ENCODE results near the gene ZNF276. TPM values are rescaled to one million over a fixed set of nuclear protein-coding genes. Genes with fewer than 3 reads are reported as not detected.

ZNF276 gene
- total and polyA plus RNA-seq, 2 of the 8 experiments (the other 6 are each of a cell fraction or from before 2014, with no cell fraction given) = 6.4 to 9.3 TPM

- no peak for TF ChIP-seq USF2 (IDR thresholded peaks at IDR 0.05; ENCODE audit: low read length)
- no peak for TF ChIP-seq ZNF274 (IDR thresholded peaks at IDR 0.05; ENCODE audit: borderline replicate concordance, extremely low read depth, low read length)
- TF ChIP-seq MAX (IDR thresholded peaks at IDR 0.05) = no peak
- TF ChIP-seq ASH2L (IDR thresholded peaks at IDR 0.05; ENCODE audit: low read length) = no peak
- no peak for TF ChIP-seq YY1 (IDR thresholded peaks at IDR 0.05; ENCODE audit: low read depth, low read length)
- TF ChIP-seq CTCF (IDR thresholded peaks at IDR 0.05; ENCODE audit: control extremely low read depth in 1 of 3, insufficient read depth in 1 of 3, low read depth in 1 of 3, low read length in 3 of 3) = no peak
- no peak for TF ChIP-seq SRF (IDR thresholded peaks at IDR 0.05; ENCODE audit: low read depth, low read length)
- TF ChIP-seq TEAD4 (IDR thresholded peaks at IDR 0.05; ENCODE audit: low read depth, low read length) = no peak
- no peak for TF ChIP-seq JUND (IDR thresholded peaks at IDR 0.05; ENCODE audit: low read length)
Observed at GRCh38 chr16:89761304-89761922, 40.1 kb downstream of the ZNF276 start (continued).

Measured in H1 (cell line).